Heart left ventricle (tissue), 16 donors: ENCODE results near the gene MYL3. TPM values are rescaled to one million over a fixed set of nuclear protein-coding genes. Genes with fewer than 3 reads are reported as not detected.
A peak's percentile ranks its signal among the peaks of the same experiment; 100 is the strongest.

Source experiments
- ATAC-seq, 4 donors: fragments of 200-7000 bp; cut with Tn5 transposase; one replicate each; pipeline ENCODE4 v1.9.1; 2020 to 2022; ENCODE audit warnings: moderate library complexity in 4 of 4, mild to moderate bottlenecking in 3 of 4, moderate number of reproducible peaks in 1 of 4
- DNase-seq, 5 donors: peaks; one replicate each; pipeline ENCODE4 v3.0.0-alpha.2; 2020
- H3K27ac ChIP-seq, 12 donors: fragments of 200-600 bp; sonication (generic) in 4 of 12; one replicate each; pipeline versions ENCODE4 v1.5.0 to v1.8.0; 2016 to 2022; ENCODE audit warnings: mild to moderate bottlenecking in 2 of 12
- H3K27me3 ChIP-seq, 9 donors: fragments of 200-600 bp; sonication (generic) in 2 of 9; one replicate each; pipeline versions ENCODE4 v1.5.1 to v1.8.0; 2016 to 2022; ENCODE audit warnings: mild to moderate bottlenecking in 3 of 9
- H3K36me3 ChIP-seq, 9 donors: fragments of 200-600 bp; sonication (generic) in 2 of 9; one replicate each; pipeline versions ENCODE4 v1.5.0 to v1.8.0; 2018 to 2022; ENCODE audit warnings: mild to moderate bottlenecking in 2 of 9
- H3K4me1 ChIP-seq, 12 donors: fragments of 200-600 bp; sonication (generic) in 4 of 12; one replicate each; pipeline versions ENCODE4 v1.5.0 to v1.8.0; 2016 to 2022; ENCODE audit warnings: mild to moderate bottlenecking in 3 of 12
- H3K4me3 ChIP-seq, 12 donors: fragments of 200-600 bp; sonication (generic) in 4 of 12; one replicate each; pipeline versions ENCODE4 v1.5.0 to v1.8.0; 2017 to 2022; ENCODE audit warnings: mild to moderate bottlenecking in 9 of 12, moderate library complexity in 4 of 12
- H3K9me3 ChIP-seq, 12 donors: fragments of 200-600 bp; sonication (generic) in 4 of 12; one replicate each; pipeline versions ENCODE4 v1.5.0 to v1.8.0; 2016 to 2022; ENCODE audit warnings: mild to moderate bottlenecking in 1 of 12
- CTCF ChIP-seq, 12 donors: fragments of 200-600 bp; sonication (generic) in 4 of 12; IDR thresholded peaks; one replicate each; pipeline versions ENCODE4 v1.5.0 to v1.8.0; 2018 to 2022; ENCODE audit warnings: antibody characterized with exemption in 12 of 12, mild to moderate bottlenecking in 5 of 12
- POLR2A ChIP-seq, 2 donors: fragments of 450-650 bp; IDR thresholded peaks; one replicate each; pipeline ENCODE4 v1.6.1; 2017; ENCODE audit warnings: antibody characterized with exemption in 2 of 2, mild to moderate bottlenecking in 2 of 2, moderate library complexity in 2 of 2
- WGBS, 4 donors: extraction: QIAGEN DNeasy Blood & Tissue Kit in 2 of 4; methylation state at CpG; one replicate each; pipeline versions ENCODE4 v1.1.5 to v1.1.7; 2013 to 2018; 5-methylcytosine and 5-hydroxymethylcytosine counted together
- intact Hi-C, 10 donors: fragments of 100-400 bp; cut with DNase I; formaldehyde crosslinking; loops; one replicate each; pipeline versions ENCODE4 v1.11.1 to v1.14.2; 2022
- polyA plus RNA-seq, 2 donors: library from polyadenylated mRNA; stranded (reverse); fragments of 200-250 nt; gene quantifications; one replicate each; pipeline ENCODE4 v1.2.3, GENCODE V29; 2013
- total RNA-seq, 9 donors: library from RNA; depleted of rRNA in 2 of 9; stranded (reverse); fragments of >200 nt in 2 of 9; fragmentation: NEBNext Ultra II Directional in 3 of 9; extraction: Animal tissue kit (Norgen Biotek cat#: 25700) in 3 of 9; gene quantifications; one replicate each; pipeline versions ENCODE4 v1.1.0 to v1.2.4, GENCODE V29; 2016 to 2023
- donor health status: ischemic (EF 13 %, LVEDD 7.1; RV severe dilation, severe dysfunction).
- donor health status: healthy with polysubstance abuse.
- donor health status: DM: no; HTN: yes; CAD: no.
- donor health status: DM: no; HTN: no; CAD: no.
- donor health status: ischemic (EF 25% LVEDD 6.9; RV normal size, moderate dysfunction).
- donor health status: ischemic (EF 25% LVEDD 5.7; RV mildly dilated, moderate dysfunction).
- donor health status: healthy.
- donor health status: DM: yes; HTN: yes; CAD: no.
- donor health status: ischemic (EF 35%, LVEDD 5.7; RV mildly dilated, moderate dysfunction).
- donor health status: nonischemic (EF 11% LVEDD 7.7; RV severe dilation, severe dysfunction).
- donor health status: DM: yes; HTN: yes; CAD: no.
- donor health status: PGD.
- donor health status: ischemic (EF 29% LVEDD 5.4; RV normal size, mild dysfunction).
- donor health status: nonischemic (EF 23%, LVEDD 6.1; RV moderate dilation, normal function).

The MYL3 gene
- total and polyA plus RNA-seq, 11 donors, result 4,961 to 12,544 (median 6,839) TPM

GRCh38 chr3:46865546-46865945 is 2.3 kb upstream of the MYL3 start:
- H3K4me3 ChIP-seq, result no peak overlapping the region
- H3K27ac ChIP-seq, result peak overlapping the region in 11 of 12 donors; percentile 78 to 100 (median 96)
- H3K36me3 ChIP-seq, result peaks cover 0 to 4% (median 0%) of the 10 kb centered on the region in 9 donors
- peaks cover 13 to 76% (median 32%) of the 10 kb centered on the region in 12 donors for H3K4me1 ChIP-seq
- H3K27me3 ChIP-seq, result no peaks in the 10 kb centered on the region
- peak in 3 of 5 donors; percentile 29 to 53 (median 30) for DNase-seq
- WGBS, 4 donors, result 28 to 59% (median 51%) methylated on average over 1 to 2 of the region's 2 CpGs
- H3K9me3 ChIP-seq, result no peaks in the 10 kb centered on the region
- TF ChIP-seq CTCF (IDR thresholded peaks at IDR 0.05) (no peak), POLR2A (IDR thresholded peaks at IDR 0.05) (no peak)
- intact Hi-C loops, result loop anchor here in 9 of 10 donors (2.0 to 10.0 kb wide), 6 partner anchors 29 to 459 kb away; partner anchors contain the start of genes CCDC12 (in 1 of the 9), NBEAL2 (in 1 of the 9) and TMIE (in 1 of the 9)
- ATAC-seq, result no peak

- Histone ChIP-seq H3K4me1 (peaks cover 13 to 71% (median 32%) of the 10 kb centered on the region in 12 donors), H3K27ac (peak overlapping the region; percentile 78 to 100 (median 95)), H3K9me3 (no peaks in the 10 kb centered on the region), H3K27me3 (no peaks in the 10 kb centered on the region), H3K4me3 (peak overlapping the region in 5 of 12 donors; percentile 55 to 86 (median 66)), H3K36me3 (peaks cover 0 to 8% (median 0%) of the 10 kb centered on the region in 9 donors)
- TF ChIP-seq POLR2A (IDR thresholded peaks at IDR 0.05) (peak in 1 of 2 donors; percentile 57), CTCF (IDR thresholded peaks at IDR 0.05) (no peak)
- peak; percentile 9 to 26 (median 23) for ATAC-seq
- WGBS, 4 donors, result 29 to 39% (median 37%) methylated on average over 12 of the region's 12 CpGs
- intact Hi-C loops, result loop anchor here in 9 of 10 donors (2.0 to 10.0 kb wide), 6 partner anchors 30 to 460 kb away; partner anchors contain the start of genes CCDC12 (in 1 of the 9), NBEAL2 (in 1 of the 9) and TMIE (in 1 of the 9)
- DNase-seq, result peak; percentile 62 to 91 (median 76)
Observed at GRCh38 chr3:46865031-46865507, 1.8 kb upstream of the MYL3 start.

GRCh38 chr3:46864061-46864881 is 1.0 kb upstream of the MYL3 start:
- H3K36me3 ChIP-seq, result peaks cover 0 to 16% (median 7%) of the 10 kb centered on the region in 9 donors
- 52 to 60% (median 54%) methylated on average over 7 to 10 of the region's 10 CpGs for WGBS, 4 donors
- H3K4me1 ChIP-seq, result peaks cover 13 to 73% (median 32%) of the 10 kb centered on the region in 12 donors
- intact Hi-C loops, result loop anchor here in 4 of 10 donors (2.0 to 10.0 kb wide), 4 partner anchors 31 to 461 kb away; partner anchors contain the start of gene TMIE (in 1 of the 4)
- H3K27me3 ChIP-seq, result no peaks in the 10 kb centered on the region
- H3K4me3 ChIP-seq, result peak overlapping the region in 11 of 12 donors; percentile 32 to 86 (median 57)
- ATAC-seq (peak in 2 of 4 donors; percentile 1 to 7), DNase-seq (peak in 4 of 5 donors; percentile 45 to 68 (median 61))
- TF ChIP-seq POLR2A (IDR thresholded peaks at IDR 0.05) (no peak), CTCF (IDR thresholded peaks at IDR 0.05) (no peak)
- H3K9me3 ChIP-seq, result no peaks in the 10 kb centered on the region
- peak overlapping the region; percentile 78 to 100 (median 95) for H3K27ac ChIP-seq
